H1 (cell line): ENCODE measurements around the gene TOR1A. TPM values are rescaled to one million over a fixed set of nuclear protein-coding genes. Genes with fewer than 3 reads are reported as not detected.

Source experiments
- CTCF ChIA-PET: fragments of 300-600 bp; sonication (Branson Sonifier 250); formaldehyde crosslinking; loops from one replicate; lab custom pipeline; 2021; ENCODE audit not compliant: partially characterized antibody; lab: Charles Lee
- POLR2A ChIA-PET: fragments of 300-600 bp; sonication (Branson Sonifier 250); formaldehyde crosslinking; loops from one replicate; lab custom pipeline; 2021; ENCODE audit warnings: inconsistent platforms; ENCODE audit not compliant: partially characterized antibody; lab: Charles Lee
- DNase-seq, 2 experiments: peaks; one replicate each; pipeline versions ENCODE4 v3.0.0 to v3.0.0-alpha.2; 2010 to 2022; ENCODE audit warnings: low spot score in 2 of 2, low read depth in 1 of 2, mixed read lengths in 1 of 2
- FAIRE-seq: peaks from 2 replicates; lab custom pipeline; 2011; peaks lifted over from hg19 to GRCh38; lab: Jason Lieb, UNC
- H2AFZ ChIP-seq: 2 replicates; pipeline ENCODE4 v1.8.1; 2012; ENCODE audit warnings: low read length, inconsistent platforms
- H2AK5ac ChIP-seq: 2 replicates; pipeline ENCODE4 v1.6.1; 2013; ENCODE audit warnings: low read depth, low read length
- H2BK120ac ChIP-seq: replicated peaks from 2 replicates; pipeline ENCODE3; 2013; ENCODE audit warnings: low read depth, low read length, inconsistent platforms
- H2BK12ac ChIP-seq: 2 replicates; pipeline ENCODE4 v1.6.1; 2013; ENCODE audit warnings: low read depth, low read length
- H2BK15ac ChIP-seq: 2 replicates; pipeline ENCODE4 v1.6.1; 2013; ENCODE audit warnings: low read length
- H2BK20ac ChIP-seq: 2 replicates; pipeline ENCODE4 v1.6.1; 2013; ENCODE audit warnings: low read length
- H2BK5ac ChIP-seq: 2 replicates; pipeline ENCODE4 v1.6.1; 2013; ENCODE audit warnings: low read depth, low read length
- H3K14ac ChIP-seq: 2 replicates; pipeline ENCODE4 v1.6.1; 2013; ENCODE audit warnings: inconsistent platforms; ENCODE audit not compliant: insufficient read length
- H3K18ac ChIP-seq: 2 replicates; pipeline ENCODE4 v1.6.1; 2013; ENCODE audit warnings: low read length; ENCODE audit errors: extremely low read depth
- H3K23ac ChIP-seq: 2 replicates; pipeline ENCODE4 v1.6.1; 2013; ENCODE audit warnings: inconsistent platforms; ENCODE audit not compliant: insufficient read length
- H3K23me2 ChIP-seq: 2 replicates; pipeline ENCODE4 v1.6.1; 2013; ENCODE audit warnings: low read depth, low read length
- H3K27ac ChIP-seq: 2 replicates; pipeline ENCODE4 v1.6.1; 2011; ENCODE audit warnings: low read depth, low read length, inconsistent platforms
- H3K27me3 ChIP-seq, 4 experiments: replicated peaks in 1 of 4; 1 replicate in 1 of 4; 2 replicates in 3 of 4; pipeline versions ENCODE4 v1.6.1 to v1.8.1; 2011 to 2013; ENCODE audit warnings: low read length in 3 of 4, mild to moderate bottlenecking in 3 of 4, inconsistent platforms in 2 of 4, mixed read lengths in 2 of 4, moderate library complexity in 1 of 4; ENCODE audit not compliant: control insufficient read depth in 3 of 4, insufficient read depth in 3 of 4; ENCODE audit errors: extremely low read depth in 1 of 4
- H3K36me3 ChIP-seq, 4 experiments: 2 replicates each; pipeline versions ENCODE4 v1.6.1 to v1.8.1; 2011 to 2013; ENCODE audit warnings: mild to moderate bottlenecking in 4 of 4, low read length in 3 of 4, moderate library complexity in 2 of 4, control low read depth in 1 of 4, inconsistent platforms in 1 of 4; ENCODE audit not compliant: insufficient read depth in 4 of 4, control insufficient read depth in 2 of 4
- H3K4ac ChIP-seq: replicated peaks from 2 replicates; pipeline ENCODE3; 2013; ENCODE audit warnings: low read length, low read depth, mixed read lengths, inconsistent platforms; ENCODE audit not compliant: insufficient read length
- H3K4me1 ChIP-seq, 4 experiments: replicated peaks in 1 of 4; 1 replicate in 1 of 4; 2 replicates in 3 of 4; pipeline versions ENCODE4 v1.6.1 to v1.8.1; 2011 to 2013; ENCODE audit warnings: low read length in 3 of 4, inconsistent platforms in 2 of 4, mixed read lengths in 1 of 4; ENCODE audit not compliant: insufficient read depth in 4 of 4, control insufficient read depth in 3 of 4
- H3K4me2 ChIP-seq, 2 experiments: 2 replicates each; pipeline versions ENCODE4 v1.6.1 to v1.8.1; 2011 to 2013; ENCODE audit warnings: low read depth in 2 of 2, low read length in 2 of 2, control low read depth in 1 of 2, inconsistent platforms in 1 of 2, mild to moderate bottlenecking in 1 of 2; ENCODE audit not compliant: insufficient read depth in 1 of 2
- H3K4me3 ChIP-seq, 4 experiments: fragments of 200-600, 300-600 bp in 1 of 4; sonication (generic), shearing (Covaris generic), sonication (Bioruptor Twin) in 1 of 4; 2 replicates each; pipeline versions ENCODE4 v1.5.1 to v1.8.1; 2011 to 2016; ENCODE audit warnings: low read length in 4 of 4, low read depth in 3 of 4, control low read depth in 2 of 4, inconsistent platforms in 2 of 4, mild to moderate bottlenecking in 2 of 4, mixed read lengths in 1 of 4, moderate library complexity in 1 of 4; ENCODE audit not compliant: insufficient read depth in 2 of 4; ENCODE audit errors: extremely low read depth in 1 of 4
- H3K56ac ChIP-seq: replicated peaks from 2 replicates; pipeline ENCODE3; 2013; ENCODE audit warnings: low read depth, mild to moderate bottlenecking, mixed read lengths, low read length, inconsistent platforms; ENCODE audit not compliant: insufficient read length
- H3K79me1 ChIP-seq: 2 replicates; pipeline ENCODE4 v1.6.1; 2013; ENCODE audit warnings: low read depth, low read length, control low read depth
- H3K79me2 ChIP-seq, 2 experiments: 2 replicates each; pipeline versions ENCODE4 v1.6.1 to v1.8.1; 2012 to 2013; ENCODE audit warnings: low read length in 2 of 2, mild to moderate bottlenecking in 2 of 2, inconsistent platforms in 1 of 2; ENCODE audit not compliant: insufficient read depth in 2 of 2, control insufficient read depth in 1 of 2
- H3K9ac ChIP-seq, 4 experiments: replicated peaks in 1 of 4; 1 replicate in 1 of 4; 2 replicates in 3 of 4; pipeline versions ENCODE4 v1.6.1 to v1.8.1; 2011 to 2013; ENCODE audit warnings: low read depth in 3 of 4, low read length in 3 of 4, control low read depth in 2 of 4, mild to moderate bottlenecking in 2 of 4, moderate library complexity in 2 of 4, inconsistent platforms in 1 of 4; ENCODE audit errors: extremely low read depth in 1 of 4
- H3K9me3 ChIP-seq, 2 experiments: 2 replicates each; pipeline versions ENCODE4 v1.6.1 to v1.8.1; 2012 to 2013; ENCODE audit warnings: mild to moderate bottlenecking in 2 of 2, moderate library complexity in 2 of 2, control low read depth in 1 of 2, inconsistent platforms in 1 of 2, low read depth in 1 of 2, low read length in 1 of 2, mixed read lengths in 1 of 2; ENCODE audit not compliant: insufficient read depth in 2 of 2
- H4K20me1 ChIP-seq, 2 experiments: replicated peaks in 1 of 2; 2 replicates each; pipeline versions ENCODE3 to v1.8.1; 2011 to 2013; ENCODE audit warnings: inconsistent platforms in 2 of 2, low read length in 2 of 2, mild to moderate bottlenecking in 1 of 2; ENCODE audit not compliant: insufficient read depth in 2 of 2, control insufficient read depth in 1 of 2
- H4K5ac ChIP-seq: 2 replicates; pipeline ENCODE4 v1.6.1; 2013; ENCODE audit warnings: low read length, low read depth, mixed read lengths, inconsistent platforms; ENCODE audit not compliant: insufficient read length
- H4K8ac ChIP-seq: 2 replicates; pipeline ENCODE4 v1.8.0; 2013; ENCODE audit warnings: mild to moderate bottlenecking, moderate library complexity, low read length, inconsistent platforms; ENCODE audit not compliant: insufficient read depth; ENCODE audit errors: extremely low read depth
- H4K91ac ChIP-seq: replicated peaks from 2 replicates; pipeline ENCODE3; 2013; ENCODE audit warnings: low read length, mixed read lengths, inconsistent platforms; ENCODE audit not compliant: insufficient read length
- RAD21 ChIP-seq, 2 experiments: IDR thresholded peaks in 1 of 2; conservative IDR thresholded peaks in 1 of 2; 2 replicates each; pipeline ENCODE4 v1.6.1; 2011; ENCODE audit warnings: low read depth in 2 of 2, low read length in 2 of 2, improper control_type of control experiment in 1 of 2, inconsistent platforms in 1 of 2, mild to moderate bottlenecking in 1 of 2, moderate library complexity in 1 of 2
- SAP30 ChIP-seq: fragments of 300-600 bp; sonication (generic); IDR thresholded peaks from 2 replicates; pipeline ENCODE4 v1.7.1; 2012; ENCODE audit warnings: low read length, moderate library complexity, mild to moderate bottlenecking, inconsistent platforms; ENCODE audit not compliant: insufficient read depth, insufficient replicate concordance
- SIRT6 ChIP-seq: IDR thresholded peaks from one replicate; pipeline ENCODE4 v1.7.1; 2012; ENCODE audit warnings: low read length, inconsistent platforms
- SUZ12 ChIP-seq: fragments of 200-600 bp; sonication (generic); IDR thresholded peaks from 2 replicates; pipeline ENCODE4 v1.6.1; 2012; ENCODE audit warnings: mild to moderate bottlenecking, inconsistent platforms, low read length, moderate library complexity, mixed read lengths
- WGBS, 2 experiments: shearing (Covaris generic) in 1 of 2; methylation state at CpG; one replicate each; pipeline versions ENCODE4 v1.1.6 to v1.1.7; 2013 to 2015; ENCODE audit warnings: low lambda C conversion rate in 2 of 2, mixed read lengths in 2 of 2, inconsistent platforms in 1 of 2, low coverage in 1 of 2, missing lambda C conversion rate in 1 of 2; ENCODE audit not compliant: insufficient replicate concordance in 2 of 2, insufficient coverage in 1 of 2, insufficient read length in 1 of 2; ENCODE audit errors: extremely low coverage in 1 of 2, missing lambda C conversion rate in 1 of 2; 5-methylcytosine and 5-hydroxymethylcytosine counted together
- polyA plus RNA-seq, 7 experiments: library from polyadenylated mRNA; depleted of rRNA in 3 of 7; stranded (reverse) in 5 of 7; unstranded in 2 of 7; fragments of >200 nt in 5 of 7; fragments of 200-250 nt in 2 of 7; gene quantifications; 1 replicate in 5 of 7; 2 replicates in 1 of 7; 4 replicates in 1 of 7; pipeline versions ENCODE4 v1.2.1 to v1.2.3, GENCODE V29; 2011 to 2013; ENCODE audit warnings: missing spikeins in 2 of 7, mixed read lengths in 2 of 7
- total RNA-seq: library from RNA; stranded (reverse); fragmentation: NEBNext Ultra II Directional; extraction: Animal tissue kit (Norgen Biotek cat#: 25700); gene quantifications from 2 replicates; pipeline ENCODE4 v1.2.1, GENCODE V29; 2021

TOR1A gene
- total and polyA plus RNA-seq, 2 of the 8 experiments (the other 6 are each of a cell fraction or from before 2014, with no cell fraction given), result 37.6 to 46.7 TPM

DNA sequence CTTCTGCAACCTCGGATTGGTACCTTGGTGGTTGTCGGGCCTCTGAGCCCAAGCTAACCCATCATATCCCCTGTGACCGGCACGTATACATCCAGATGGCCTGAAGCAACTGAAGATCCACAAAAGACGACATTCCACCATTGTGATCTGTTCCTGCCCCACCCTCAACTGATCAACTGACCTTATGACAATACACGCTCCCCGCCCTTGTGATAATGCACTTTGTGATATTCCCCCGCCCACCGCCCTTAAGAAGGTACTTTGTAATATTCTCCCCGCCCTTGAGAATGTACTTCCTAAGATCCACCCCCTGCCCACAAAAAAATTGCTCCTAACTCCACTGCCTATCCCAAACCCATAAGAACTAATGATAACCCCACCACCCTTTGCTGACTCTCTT lies 37.5 kb downstream of the TOR1A start:
- no peaks in the 10 kb centered on the region for H3K9me3 ChIP-seq
- DNase-seq, result no peak
- H3K56ac ChIP-seq, result no peak overlapping the region
- WGBS, 2 experiments, result 95% methylated on average over 10 of the region's 10 CpGs; no CpG with 5 or more reads in 1 of the 2 experiments
- H3K4me3 ChIP-seq, result no peak overlapping the region
- H2BK15ac ChIP-seq, result no peak overlapping the region
- H3K23me2 ChIP-seq, result no peaks in the 10 kb centered on the region
- no peak overlapping the region for H3K4ac ChIP-seq
- H2AFZ ChIP-seq, result no peak overlapping the region
- no peaks in the 10 kb centered on the region for H4K20me1 ChIP-seq
- H3K79me1 ChIP-seq, result no peaks in the 10 kb centered on the region
- no peaks in the 10 kb centered on the region for H3K79me2 ChIP-seq
- H2BK5ac ChIP-seq, result no peak overlapping the region
- H3K4me1 ChIP-seq, result no peaks in the 10 kb centered on the region
- H4K8ac ChIP-seq, result no peak overlapping the region
- no peak overlapping the region for H3K23ac ChIP-seq
- no peak overlapping the region for H2BK20ac ChIP-seq
- H3K27ac ChIP-seq, result no peak overlapping the region
- no peak overlapping the region for H3K18ac ChIP-seq
- FAIRE-seq, result no peak
- no peak overlapping the region for H4K91ac ChIP-seq
- H3K4me2 ChIP-seq, result no peak overlapping the region
- no peak overlapping the region for H2BK120ac ChIP-seq
- POLR2A ChIA-PET, result interaction anchor here (1.1 to 2.1 kb wide), 2 partner anchors 9 to 49 kb away, joined by 3 to 4 read pairs; no protein-coding TSS in a partner anchor
- H2AK5ac ChIP-seq, result no peak overlapping the region
- no peak overlapping the region for H3K14ac ChIP-seq
- CTCF ChIA-PET, result interaction anchor here (0.6 to 12.8 kb wide), 9 partner anchors 10 to 174 kb away, joined by 3 to 250 read pairs (median 4); partner anchors contain the start of gene PTGES
- no peak overlapping the region for H4K5ac ChIP-seq
- H3K36me3 ChIP-seq, result no peaks in the 10 kb centered on the region
- H3K9ac ChIP-seq, result no peak overlapping the region
- no peak overlapping the region for H2BK12ac ChIP-seq
- no peaks in the 10 kb centered on the region for H3K27me3 ChIP-seq
- TF ChIP-seq SUZ12 (no peak), RAD21 (IDR thresholded peaks at IDR 0.05 in 1 of 2, conservative IDR thresholded peaks at IDR 0.05 in 1 of 2; ENCODE audit: low read depth in 2 of 2, low read length in 2 of 2) (no peak), SIRT6 (no peak), SAP30 (no peak)
